Naive B cell (primary cell): ENCODE data around the gene DAZAP1. TPM values are rescaled to one million over a fixed set of nuclear protein-coding genes. Genes with fewer than 3 reads are reported as not detected.

ENCODE experiments used
- ATAC-seq, 2 donors: fragments of 150-1000 bp; cut with Tn5 transposase; 2 replicates each; pipeline ENCODE4 v1.10.0; 2021; ENCODE audit warnings: low read depth in 2 of 2, mild to moderate bottlenecking in 2 of 2, moderate library complexity in 2 of 2
- DNase-seq: peaks from one replicate; pipeline ENCODE4 v3.0.0; 2022
- H3K27ac Mint-ChIP-seq, 6 donors: one replicate each; pipeline ENCODE4 v1.8.0; 2020 to 2022; ENCODE audit warnings: mild to moderate bottlenecking in 6 of 6, mixed read lengths in 6 of 6, moderate library complexity in 5 of 6, inconsistent platforms in 2 of 6
- H3K27me3 Mint-ChIP-seq, 3 donors: one replicate each; pipeline ENCODE4 v1.8.0; 2021 to 2022; ENCODE audit warnings: mixed read lengths in 3 of 3, mild to moderate bottlenecking in 1 of 3
- H3K36me3 Mint-ChIP-seq, 2 donors: one replicate each; pipeline ENCODE4 v1.8.0; 2020 to 2022; ENCODE audit warnings: mixed read lengths in 2 of 2, inconsistent platforms in 1 of 2, mild to moderate bottlenecking in 1 of 2
- H3K4me1 Mint-ChIP-seq, 3 donors: one replicate each; pipeline ENCODE4 v1.8.0; 2020 to 2022; ENCODE audit warnings: mixed read lengths in 3 of 3, inconsistent platforms in 1 of 3, mild to moderate bottlenecking in 1 of 3, moderate library complexity in 1 of 3
- H3K4me3 Mint-ChIP-seq, 8 donors: one replicate each; pipeline ENCODE4 v1.8.0; 2020 to 2022; ENCODE audit warnings: mild to moderate bottlenecking in 8 of 8, mixed read lengths in 8 of 8, moderate library complexity in 8 of 8, inconsistent platforms in 2 of 8
- H3K9me3 Mint-ChIP-seq, 7 donors: one replicate each; pipeline ENCODE4 v1.8.0; 2020 to 2022; ENCODE audit warnings: mixed read lengths in 7 of 7, mild to moderate bottlenecking in 5 of 7, inconsistent platforms in 2 of 7, moderate library complexity in 1 of 7
- polyA plus RNA-seq, 6 donors: library from polyadenylated mRNA; unstranded; fragments of 300-500 nt; fragmentation: Illumina TruSeq; gene quantifications; one replicate each; pipeline ENCODE4 v1.2.3, GENCODE V29; 2021; ENCODE audit warnings: low read depth in 6 of 6

Gene DAZAP1
- polyA plus RNA-seq, 6 donors from 2014 or later: 3.6 to 7.5 (median 6.2) TPM

DNA sequence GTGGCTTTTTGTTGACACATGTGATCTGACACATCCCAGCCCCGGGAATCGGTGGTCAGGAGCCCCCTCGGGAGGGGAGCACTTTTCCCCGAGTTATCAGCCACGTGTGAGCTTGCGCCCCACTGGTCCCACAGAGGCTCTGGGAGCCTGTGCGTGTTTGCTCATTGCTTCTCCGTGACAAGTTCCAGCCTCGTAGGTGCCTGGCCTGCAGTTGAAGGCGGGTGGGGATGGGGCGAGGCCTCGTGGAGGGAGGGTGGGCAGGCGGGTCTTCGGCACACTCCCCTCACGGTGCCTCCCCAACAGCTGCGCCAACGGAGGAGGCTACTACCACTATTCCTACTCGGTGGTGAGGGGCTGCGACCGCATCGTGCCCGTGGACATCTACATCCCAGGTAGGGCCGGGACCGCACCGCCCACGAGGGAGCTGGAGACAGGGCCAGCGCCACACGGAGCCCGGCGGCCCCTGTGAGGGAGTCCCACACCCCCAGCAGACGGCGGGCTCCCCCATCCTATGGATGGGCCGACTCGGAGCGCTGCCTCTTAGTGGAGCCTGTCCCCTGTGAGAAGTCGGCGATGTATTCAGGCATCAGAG is 14.4 kb upstream of the DAZAP1 start:
- DNase-seq (no peak), ATAC-seq (no peak)
- no peaks in the 10 kb centered on the region for H3K4me1 Mint-ChIP-seq
- no peak overlapping the region for H3K4me3 Mint-ChIP-seq
- H3K9me3 Mint-ChIP-seq: no peaks in the 10 kb centered on the region
- H3K27ac Mint-ChIP-seq: no peak overlapping the region
- no peaks in the 10 kb centered on the region for H3K27me3 Mint-ChIP-seq
- peaks cover 5 to 7% of the 10 kb centered on the region in 2 donors for H3K36me3 Mint-ChIP-seq

GRCh38 chr19:1393841-1394240 is 13.5 kb upstream of the DAZAP1 start:
- no peak for DNase-seq

DNA sequence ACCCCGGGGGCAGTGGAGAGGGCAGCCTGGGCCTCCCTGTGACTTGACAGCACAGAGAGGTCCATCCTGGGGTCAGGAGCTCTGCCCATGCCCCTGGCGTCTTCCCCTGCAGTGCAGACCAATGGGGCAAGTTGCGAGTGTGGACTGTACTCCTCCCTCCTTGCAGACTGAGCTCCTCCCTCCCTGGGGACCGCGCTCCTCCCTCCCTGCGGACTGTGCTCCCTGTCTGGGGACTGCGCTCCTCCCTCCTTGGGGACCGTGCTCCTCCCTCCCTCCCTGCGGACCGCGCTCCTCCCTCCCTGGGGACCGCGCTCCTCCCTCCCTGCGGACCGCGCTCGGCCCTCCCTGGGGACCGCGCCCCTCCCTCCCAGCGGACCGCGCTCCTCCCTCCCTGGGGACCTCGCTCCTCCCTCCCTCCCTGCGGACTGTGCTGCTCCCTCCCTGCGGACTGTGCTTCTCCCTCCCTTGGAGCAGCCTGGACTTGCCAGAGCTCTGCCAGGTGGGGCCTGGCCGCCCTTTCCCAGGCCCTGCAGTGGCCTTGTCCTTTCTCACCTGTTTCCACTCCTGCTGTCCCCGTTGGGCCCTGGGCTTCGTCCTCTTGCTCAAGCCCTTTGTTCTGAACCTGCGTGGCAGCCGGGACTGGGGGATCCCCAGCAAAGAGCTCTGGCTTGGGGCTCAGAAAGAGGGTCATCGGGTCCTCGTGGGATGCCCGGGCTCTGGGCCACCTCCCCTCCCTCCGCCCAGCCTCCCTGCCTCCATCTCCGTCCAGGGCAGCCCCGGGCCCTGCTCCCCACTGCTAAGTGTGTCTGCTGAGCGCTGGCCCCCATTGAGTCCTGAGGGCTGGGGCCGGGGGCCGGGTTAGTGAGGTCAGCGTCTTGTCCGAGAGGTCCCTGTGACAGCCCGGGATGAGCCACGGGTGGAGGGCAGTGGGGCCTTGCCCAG is 12.9 kb upstream of the DAZAP1 start:
- Mint-ChIP-seq H3K27me3 (no peaks in the 10 kb centered on the region), H3K9me3 (no peaks in the 10 kb centered on the region), H3K4me3 (no peak overlapping the region), H3K36me3 (peaks cover 0 to 7% of the 10 kb centered on the region in 2 donors), H3K27ac (no peak overlapping the region), H3K4me1 (peaks cover 0 to 3% (median 0%) of the 10 kb centered on the region in 3 donors)
- DNase-seq (no peak), ATAC-seq (no peak)

More at GRCh38 chr19:1393841-1394240, 13.5 kb upstream of the DAZAP1 start:
- ATAC-seq: no peak
- H3K4me1 Mint-ChIP-seq: peaks cover 0 to 2% (median 0%) of the 10 kb centered on the region in 3 donors
- no peaks in the 10 kb centered on the region for H3K9me3 Mint-ChIP-seq
- H3K4me3 Mint-ChIP-seq: no peak overlapping the region
- no peak overlapping the region for H3K27ac Mint-ChIP-seq
- H3K36me3 Mint-ChIP-seq: peaks cover 4 to 7% of the 10 kb centered on the region in 2 donors
- H3K27me3 Mint-ChIP-seq: no peaks in the 10 kb centered on the region

GRCh38 chr19:1395194-1396018 is 12.0 kb upstream of the DAZAP1 start:
- no peak for DNase-seq
- H3K27ac Mint-ChIP-seq: no peak overlapping the region

GRCh38 chr19:1396019-1396767 is 11.2 kb upstream of the DAZAP1 start:
- Mint-ChIP-seq H3K27me3 (no peaks in the 10 kb centered on the region), H3K9me3 (no peaks in the 10 kb centered on the region), H3K36me3 (peaks cover 0 to 3% of the 10 kb centered on the region in 2 donors), H3K27ac (peak overlapping the region in 1 of 6 donors; percentile 74), H3K4me3 (peak overlapping the region in 1 of 8 donors; percentile 30), H3K4me1 (peaks cover 4 to 7% (median 6%) of the 10 kb centered on the region in 3 donors)
- DNase-seq (no peak), ATAC-seq (no peak)

More at GRCh38 chr19:1395194-1396018, 12.0 kb upstream of the DAZAP1 start:
- Mint-ChIP-seq H3K9me3 (no peaks in the 10 kb centered on the region), H3K27me3 (no peaks in the 10 kb centered on the region), H3K4me1 (peaks cover 0 to 6% (median 3%) of the 10 kb centered on the region in 3 donors), H3K4me3 (no peak overlapping the region), H3K36me3 (peaks cover 0 to 7% of the 10 kb centered on the region in 2 donors)
- ATAC-seq: no peak

DNA sequence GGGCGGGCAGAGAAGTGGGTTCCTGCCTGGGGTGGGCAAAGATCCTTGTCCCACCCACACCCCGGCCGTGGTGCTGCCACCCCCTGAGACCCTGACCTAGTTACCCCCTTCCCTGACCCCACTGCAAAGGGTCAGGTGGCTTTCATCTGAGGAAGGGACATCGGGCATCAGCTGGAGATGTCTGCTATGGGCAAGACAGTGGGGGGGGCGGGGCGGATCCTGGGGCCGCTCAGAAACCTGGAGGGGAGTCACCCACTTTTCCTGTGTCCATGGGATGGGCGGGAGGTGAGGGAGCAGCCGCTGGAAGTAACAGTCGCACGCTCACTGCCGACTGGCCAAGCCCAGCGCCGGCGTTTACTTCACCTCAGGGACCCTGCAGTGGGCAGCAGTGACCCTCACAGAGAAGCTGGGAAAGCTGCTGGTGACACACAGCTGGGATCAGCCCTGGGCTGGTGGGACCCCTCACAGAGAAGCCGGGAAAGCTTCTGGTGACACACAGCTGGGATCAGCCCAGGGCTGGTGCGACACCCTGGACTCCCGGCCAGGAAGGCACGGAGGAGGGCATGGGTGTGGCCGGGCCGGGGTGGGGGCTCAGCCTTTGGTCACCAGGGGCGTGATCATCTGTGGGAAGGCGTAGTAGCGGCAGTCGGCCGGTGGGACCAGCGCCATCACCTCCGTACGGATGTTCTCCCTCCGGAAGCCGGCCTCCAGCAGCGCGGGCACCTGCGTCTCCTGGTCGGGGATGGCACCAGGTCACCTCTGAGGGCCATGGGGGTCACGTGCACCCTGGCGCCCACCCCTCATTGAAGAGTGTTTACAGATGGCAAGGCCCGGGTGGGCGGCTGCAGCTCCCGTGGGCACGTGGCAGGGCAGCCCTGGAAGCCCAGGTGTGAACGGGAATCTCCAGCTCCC is 10.4 kb upstream of the DAZAP1 start:
- no peak overlapping the region for H3K4me3 Mint-ChIP-seq

DNA sequence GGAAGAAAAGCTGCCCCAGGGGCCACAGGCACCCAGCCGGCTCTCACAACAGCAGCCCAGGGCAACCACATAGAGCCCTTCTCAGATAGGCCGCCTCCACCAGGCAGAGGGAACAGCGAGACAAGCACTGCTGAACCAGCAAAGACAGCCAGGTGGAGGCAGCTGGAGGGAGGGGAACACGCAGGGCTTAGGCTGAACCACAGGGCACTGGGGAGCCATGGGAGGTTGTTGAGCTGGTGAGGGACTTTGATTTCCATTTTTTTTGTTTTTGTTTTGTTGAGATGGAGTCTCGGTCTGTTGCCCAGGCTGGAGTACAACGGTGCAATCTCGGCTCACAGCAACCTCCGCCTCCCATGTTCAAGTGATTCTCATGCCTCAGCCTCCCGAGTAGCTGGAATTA is 9.5 kb upstream of the DAZAP1 start:
- DNase-seq (no peak), ATAC-seq (no peak)
- H3K36me3 Mint-ChIP-seq: no peaks in the 10 kb centered on the region
- H3K9me3 Mint-ChIP-seq: no peaks in the 10 kb centered on the region
- H3K4me3 Mint-ChIP-seq: no peak overlapping the region
- peaks cover 7 to 12% (median 11%) of the 10 kb centered on the region in 3 donors for H3K4me1 Mint-ChIP-seq
- H3K27ac Mint-ChIP-seq: peak overlapping the region in 1 of 6 donors; percentile 56
- peaks cover 0 to 6% (median 5%) of the 10 kb centered on the region in 3 donors for H3K27me3 Mint-ChIP-seq

More for the DNA sequence above, 10.4 kb upstream of the DAZAP1 start:
- ATAC-seq (no peak), DNase-seq (no peak)
- no peaks in the 10 kb centered on the region for H3K36me3 Mint-ChIP-seq
- H3K4me1 Mint-ChIP-seq: peaks cover 4 to 7% (median 6%) of the 10 kb centered on the region in 3 donors
- no peak overlapping the region for H3K27ac Mint-ChIP-seq
- no peaks in the 10 kb centered on the region for H3K27me3 Mint-ChIP-seq
- no peaks in the 10 kb centered on the region for H3K9me3 Mint-ChIP-seq

DNA sequence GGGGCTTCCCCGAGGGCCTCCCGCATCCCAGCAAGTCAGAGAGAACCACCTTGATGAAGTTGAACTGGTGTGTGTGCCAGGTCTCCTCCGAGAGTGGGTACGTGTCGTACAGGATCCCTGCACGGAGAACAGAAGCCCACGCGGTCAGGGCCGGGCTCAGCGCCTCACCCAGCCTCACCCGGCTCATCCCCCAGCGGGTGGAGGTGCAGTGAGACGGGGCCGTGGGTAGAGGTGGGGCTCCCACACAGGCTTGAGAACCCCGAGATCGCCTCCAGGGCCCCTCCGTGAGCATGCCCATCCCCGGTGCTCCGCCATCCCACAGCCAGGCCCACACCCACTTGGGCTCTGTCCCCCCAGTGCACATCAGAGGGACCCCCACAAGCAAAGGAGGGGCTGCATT is 8.3 kb upstream of the DAZAP1 start:
- ATAC-seq: no peak
- no peaks in the 10 kb centered on the region for H3K36me3 Mint-ChIP-seq
- H3K9me3 Mint-ChIP-seq: no peaks in the 10 kb centered on the region
- H3K27me3 Mint-ChIP-seq: peaks cover 0 to 13% (median 8%) of the 10 kb centered on the region in 3 donors
- H3K4me3 Mint-ChIP-seq: peak overlapping the region in 2 of 8 donors; percentile 66 to 74
- H3K4me1 Mint-ChIP-seq: peaks cover 7 to 15% (median 12%) of the 10 kb centered on the region in 3 donors
- no peak overlapping the region for H3K27ac Mint-ChIP-seq
- no peak for DNase-seq

GRCh38 chr19:1399745-1400144 is 7.6 kb upstream of the DAZAP1 start:
- Mint-ChIP-seq H3K4me3 (peak overlapping the region in 1 of 8 donors; percentile 74), H3K9me3 (no peaks in the 10 kb centered on the region), H3K36me3 (no peaks in the 10 kb centered on the region), H3K27me3 (peaks cover 0 to 13% (median 8%) of the 10 kb centered on the region in 3 donors), H3K27ac (no peak overlapping the region), H3K4me1 (peaks cover 7 to 15% (median 12%) of the 10 kb centered on the region in 3 donors)
- ATAC-seq (no peak), DNase-seq (no peak)

GRCh38 chr19:1400281-1401137 is 6.9 kb upstream of the DAZAP1 start:
- Mint-ChIP-seq H3K27me3 (peaks cover 0 to 13% (median 8%) of the 10 kb centered on the region in 3 donors), H3K4me1 (peaks cover 7 to 15% (median 12%) of the 10 kb centered on the region in 3 donors), H3K4me3 (peak overlapping the region; percentile 67 to 87 (median 76)), H3K9me3 (no peaks in the 10 kb centered on the region), H3K36me3 (no peaks in the 10 kb centered on the region), H3K27ac (peak overlapping the region in 1 of 6 donors; percentile 42)
- DNase-seq (no peak), ATAC-seq (peak; percentile 25 to 37)
